ENCODE results near the gene DDX19B.
"Not testable (repeated sequence)": the region's sequence is repeated elsewhere in the genome, so short reads cannot be mapped to it uniquely, and the experiment has no call there.

Gene DDX19B

DNA sequence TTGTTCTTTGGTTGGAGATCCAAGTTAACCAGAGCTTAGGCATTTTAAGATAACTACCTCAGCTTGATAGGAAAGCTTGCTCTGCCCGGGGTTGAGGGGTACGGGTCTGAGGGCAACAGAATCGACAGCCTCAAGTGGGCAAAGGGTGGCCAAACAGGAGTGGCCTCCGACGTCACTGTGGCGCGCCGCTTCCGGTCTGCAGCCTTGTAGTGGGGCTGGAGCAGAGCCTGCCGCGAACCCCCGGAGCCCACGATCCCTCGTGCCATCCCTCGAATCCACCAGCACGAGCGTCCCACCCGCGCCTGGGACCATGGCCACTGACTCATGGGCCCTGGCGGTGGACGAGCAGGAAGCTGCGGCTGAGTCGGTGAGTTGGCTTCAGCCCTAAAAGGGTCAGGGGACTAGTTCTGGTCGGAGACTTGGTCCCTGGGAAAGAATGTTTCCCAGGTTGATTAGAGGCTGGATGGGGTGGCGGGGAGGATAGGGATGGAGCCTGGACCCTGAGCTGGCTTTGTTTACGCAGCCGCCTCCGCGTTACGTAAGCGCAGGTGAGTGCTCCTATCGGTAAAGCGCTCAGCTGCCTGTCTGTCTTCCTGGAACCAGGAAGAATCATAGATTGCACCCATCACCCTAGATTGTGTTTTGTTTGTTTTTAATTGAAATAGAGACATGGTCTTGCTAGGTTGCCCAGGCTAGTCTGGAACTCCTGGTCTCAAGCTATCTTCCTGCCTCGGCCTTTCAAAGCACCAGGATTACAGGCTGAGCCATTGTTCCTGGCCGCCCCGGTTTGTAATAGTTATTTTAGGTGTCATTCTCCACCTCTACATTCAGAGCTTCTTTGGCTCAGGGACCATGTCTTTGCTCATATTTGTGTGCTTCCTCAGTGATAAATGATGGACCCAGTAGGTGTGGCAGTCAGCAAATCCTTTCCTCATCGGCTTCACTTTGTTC is at the start of gene DDX19B:
Gene DDX19B (plus strand): TSS at position 199 of the 951 bp plus-strand sequence. CDS start 112 bp downstream, at position 311.
- DNase-seq, result peak; percentile 27

DNA sequence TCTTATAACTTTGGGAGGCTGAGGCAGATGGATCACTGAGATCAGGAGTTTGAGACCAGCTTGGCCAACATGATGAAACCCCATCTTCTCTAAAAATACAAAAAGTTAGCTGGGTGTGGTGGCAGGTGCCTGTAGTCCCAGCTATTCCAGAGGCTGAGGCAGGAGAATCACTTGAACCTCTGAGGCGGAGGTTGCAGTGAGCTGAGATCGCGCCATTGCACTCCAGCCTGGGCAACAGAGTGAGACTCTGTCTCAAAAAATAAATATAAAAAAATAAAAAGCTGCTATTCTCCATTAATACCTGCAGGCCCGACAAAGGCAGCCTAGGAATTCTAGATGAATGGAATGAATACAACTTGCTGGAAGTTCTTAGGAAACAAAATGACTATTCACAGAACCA is 49.3 kb upstream of the DDX19B start:
- DNase-seq, result not testable (repeated sequence)

DNA sequence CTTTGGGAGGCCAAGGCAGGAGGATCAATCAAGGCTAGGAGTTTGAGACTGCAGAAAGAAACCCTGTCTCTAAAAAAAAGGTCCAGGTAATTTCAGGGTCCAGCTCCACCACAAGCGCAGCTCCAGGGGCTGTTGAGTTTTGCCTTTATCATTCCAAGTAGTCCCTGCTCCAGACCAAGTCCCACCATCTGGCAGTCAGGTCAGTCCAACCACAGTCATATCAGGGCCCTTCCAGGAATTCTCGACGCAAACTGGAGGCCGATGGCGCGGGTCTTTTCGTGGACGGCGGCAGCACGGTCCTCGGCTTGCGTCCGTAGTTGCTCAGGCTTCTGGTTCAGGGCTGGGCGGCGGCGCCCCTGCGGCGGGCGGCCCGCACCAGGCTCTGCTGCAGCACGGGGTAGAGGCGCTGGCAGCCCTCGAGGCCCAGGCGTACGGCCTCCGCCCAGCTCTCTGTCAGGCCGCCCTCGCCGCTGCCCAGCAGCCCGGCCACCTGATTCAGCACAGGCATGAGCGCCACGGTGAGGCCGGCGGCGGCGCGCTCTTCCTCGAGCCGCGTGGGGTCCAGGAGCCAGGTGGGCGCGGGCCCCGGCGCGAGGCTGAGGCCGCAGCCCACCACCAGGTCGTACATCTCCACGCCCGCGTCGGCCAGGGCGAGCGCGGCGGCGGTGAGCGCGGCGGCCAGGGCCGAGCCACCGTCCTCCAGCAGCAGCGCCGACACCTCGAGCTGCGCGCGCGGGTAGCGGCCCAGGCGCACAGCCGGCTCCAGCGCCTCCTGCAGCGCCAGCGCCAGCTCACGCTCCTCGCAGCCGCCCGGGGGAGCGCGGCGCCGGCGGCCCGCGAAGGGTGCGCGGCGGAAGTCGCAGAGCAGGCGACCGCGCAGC is 48.0 kb upstream of the DDX19B start:
- DNase-seq, result no peak

DNA sequence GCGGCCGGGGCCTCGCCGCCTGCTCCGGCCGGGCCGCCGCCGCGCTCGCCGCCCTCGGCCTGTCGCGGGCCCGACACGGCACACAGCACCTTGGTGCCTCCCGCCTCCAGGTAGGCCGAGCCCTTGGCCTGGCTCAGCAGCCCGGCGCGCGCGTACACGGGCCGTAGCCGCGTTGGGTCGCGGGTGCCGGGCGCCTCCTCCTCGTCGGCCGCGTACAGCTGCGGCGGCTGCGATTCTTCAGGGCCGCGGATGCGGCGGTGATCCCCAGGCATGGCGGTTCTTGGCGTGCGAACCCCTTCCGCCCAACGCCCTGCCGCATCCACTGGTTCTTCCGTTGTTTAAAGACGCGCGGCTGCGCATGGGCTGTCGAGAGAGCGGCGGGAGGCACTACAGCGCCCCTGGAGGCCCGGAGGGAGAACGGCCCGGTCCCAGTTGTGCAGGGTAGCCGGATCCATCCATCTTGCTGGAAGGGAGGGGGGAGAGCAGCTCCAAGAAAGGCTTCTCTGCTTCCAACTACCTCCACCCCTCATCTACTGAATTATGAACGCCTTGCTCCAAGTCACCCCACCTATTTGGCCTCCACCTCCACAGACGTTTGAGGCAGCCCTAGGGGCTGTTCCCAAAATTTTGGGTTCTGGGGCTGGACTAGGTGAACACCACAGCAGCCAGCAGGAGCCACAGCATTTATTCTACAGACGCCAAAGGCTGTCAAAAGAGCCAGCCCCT is 47.2 kb upstream of the DDX19B start, which contains the start of gene EXOSC6:
Gene EXOSC6 (minus strand): TSS at position 312 of the 726 bp plus-strand sequence. CDS start 40 bp downstream, at position 272.
- peak; percentile 87 for DNase-seq

DNA sequence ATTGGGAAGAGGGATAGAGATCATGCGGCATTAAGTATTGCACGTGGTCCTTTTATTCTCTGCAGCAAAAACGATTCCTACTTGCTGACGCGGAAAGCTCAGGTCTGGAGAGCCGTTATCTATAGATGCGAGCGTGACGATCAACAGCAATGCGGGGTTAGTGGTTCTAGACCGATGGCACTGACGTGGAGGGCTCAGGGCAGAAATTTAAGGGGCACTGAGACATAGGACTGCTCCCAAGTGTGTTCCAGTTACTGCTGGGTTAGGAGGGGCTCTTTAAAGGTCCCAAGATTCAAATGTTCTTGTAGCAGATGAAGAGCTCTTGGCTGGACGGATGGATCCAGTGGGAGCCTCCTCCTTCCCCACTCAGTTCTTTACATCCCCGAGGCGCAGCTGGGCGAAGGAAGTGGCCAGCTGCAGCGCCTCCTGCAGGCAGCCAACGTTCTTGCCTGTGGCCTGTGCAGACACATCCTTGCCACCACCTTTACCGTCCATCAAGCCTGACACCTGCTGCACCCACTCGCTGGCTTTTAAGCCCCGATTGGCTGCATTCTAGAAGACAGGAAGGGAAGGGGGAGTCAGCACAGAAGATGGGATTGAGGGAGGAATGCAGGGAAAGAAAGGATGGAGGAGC is 46.5 kb upstream of the DDX19B start:
- no peak for DNase-seq

DNA sequence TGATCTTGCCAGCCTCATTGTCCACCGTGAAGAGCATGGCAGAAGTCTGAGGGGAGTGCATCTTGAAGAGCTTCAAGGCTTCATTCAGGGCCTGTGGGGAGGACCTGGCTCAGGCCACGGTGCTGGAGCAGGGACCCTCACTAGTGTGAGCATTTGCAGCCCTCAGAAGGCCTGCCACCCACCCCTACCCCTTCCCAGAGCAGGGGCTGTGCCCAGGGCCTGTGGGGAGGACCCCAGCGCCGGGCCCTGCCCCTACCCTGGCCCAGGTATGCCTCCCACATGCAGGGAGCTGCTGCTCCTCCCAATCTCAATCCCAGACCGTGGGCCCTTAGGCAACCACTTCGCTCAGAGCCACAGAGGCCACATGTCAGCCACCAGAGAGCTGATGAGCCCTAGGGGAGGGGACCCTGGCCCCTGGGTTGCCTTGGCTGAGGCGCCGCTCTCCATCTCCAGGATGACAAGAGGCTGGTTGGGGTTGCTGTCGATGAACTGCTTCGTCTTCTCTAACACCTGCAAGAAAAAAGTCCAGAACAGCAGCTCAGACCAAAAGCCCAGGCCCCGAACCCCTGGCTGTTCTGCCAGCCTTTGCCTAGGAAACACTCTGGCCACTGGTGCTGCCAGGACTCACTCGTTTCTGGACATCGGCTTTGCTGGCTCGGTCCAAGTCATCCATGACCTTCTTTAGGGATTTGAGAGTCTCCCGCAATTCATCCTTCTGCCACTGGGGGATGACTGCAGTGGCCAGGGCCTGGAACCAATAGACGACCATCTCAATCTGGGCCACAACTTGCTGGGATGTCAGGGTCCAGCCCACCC is 45.5 kb upstream of the DDX19B start:
- no peak for DNase-seq

DNA sequence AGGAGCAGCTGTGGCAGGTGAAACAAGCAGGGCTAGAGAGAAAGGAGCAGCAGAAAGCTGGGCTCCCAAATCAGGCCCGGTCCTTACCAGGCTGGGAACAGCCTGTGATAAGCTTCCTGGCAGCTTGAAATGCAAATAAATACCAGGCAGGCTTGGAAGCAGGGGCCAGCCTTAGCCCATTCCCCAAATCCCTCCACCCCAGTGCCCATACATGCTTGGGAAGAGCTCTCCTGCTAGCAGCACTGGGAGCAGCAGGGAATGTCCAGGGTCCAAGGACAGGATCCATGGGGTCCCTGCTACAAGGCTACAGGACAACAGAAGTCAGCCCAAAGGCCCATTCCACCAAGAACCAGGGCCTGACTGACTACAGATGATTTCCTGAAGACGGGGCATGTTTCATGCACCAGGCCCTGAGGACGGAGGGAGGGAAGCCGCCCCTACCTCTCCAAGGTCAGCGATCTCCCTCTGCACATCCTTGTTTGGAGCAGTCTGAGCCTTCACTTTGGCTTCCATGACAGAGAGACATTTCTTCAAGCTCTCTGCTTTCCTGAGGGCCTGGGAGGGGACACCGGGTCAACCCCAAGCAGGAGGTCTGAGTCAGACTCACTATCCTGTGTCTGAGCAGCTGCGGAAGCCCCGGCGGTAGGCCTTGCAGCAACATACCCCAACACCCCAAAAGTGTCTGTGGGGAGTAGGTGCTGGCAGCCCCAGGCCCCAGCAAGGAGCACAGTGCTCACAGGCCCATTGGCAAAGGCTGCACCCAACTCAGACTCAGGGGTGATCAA is 44.6 kb upstream of the DDX19B start:
- no peak for DNase-seq

DNA sequence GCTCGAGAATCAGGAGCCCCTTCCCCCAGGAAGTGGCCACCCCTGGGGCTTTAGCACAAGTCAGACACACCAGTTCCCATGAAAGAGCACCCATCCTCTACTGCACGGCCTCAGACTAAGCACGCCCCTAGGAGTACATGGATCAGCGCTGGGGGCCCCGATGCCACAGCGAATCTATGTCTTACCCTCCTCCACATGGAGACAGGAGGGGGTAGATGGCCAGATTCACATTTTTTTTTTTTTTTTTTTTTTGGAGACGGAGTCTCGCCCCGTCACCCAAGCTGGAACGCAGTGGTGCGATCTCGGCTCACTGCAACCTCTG is 44.1 kb upstream of the DDX19B start:
- DNase-seq, result no peak

DNA sequence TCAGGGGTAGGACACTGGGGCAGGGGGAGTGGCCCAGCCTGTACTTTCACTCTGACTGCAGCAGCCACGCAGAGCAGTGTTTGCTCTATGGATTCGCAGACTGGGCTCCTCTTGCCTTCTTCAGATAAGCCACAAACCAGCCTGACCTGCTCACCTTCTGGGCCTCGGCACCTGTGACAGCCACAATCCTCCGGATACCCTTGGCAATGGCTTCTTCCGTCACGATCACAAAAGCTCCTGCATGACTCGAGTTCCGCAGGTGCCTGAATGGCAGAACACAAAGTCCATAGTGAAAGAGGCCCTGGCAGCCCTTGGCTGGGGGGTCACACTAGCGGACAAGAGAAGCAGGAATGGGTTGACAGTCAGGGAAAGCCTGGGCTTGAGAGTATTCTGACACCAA is 43.4 kb upstream of the DDX19B start:
- DNase-seq, result no peak

DNA sequence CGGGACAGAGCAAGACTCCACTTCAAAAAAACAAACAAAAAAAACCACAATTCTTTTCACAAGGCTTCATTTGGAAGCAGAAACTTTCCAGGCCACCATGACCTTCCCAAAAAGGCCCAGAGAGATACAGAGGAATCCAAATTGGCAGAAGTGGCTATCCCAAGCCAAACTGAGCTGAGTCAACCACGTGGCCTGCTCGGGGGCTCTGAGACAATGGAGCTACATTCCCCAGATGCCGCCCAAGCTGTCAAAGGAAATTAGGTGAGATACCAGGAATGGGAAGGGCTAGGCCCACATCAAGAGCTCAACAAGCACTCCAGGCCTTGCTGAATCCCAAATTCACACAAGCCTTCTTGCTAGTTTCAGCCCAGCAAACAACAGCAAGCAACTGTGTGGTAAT is 41.6 kb upstream of the DDX19B start:
- no peak for DNase-seq

DNA sequence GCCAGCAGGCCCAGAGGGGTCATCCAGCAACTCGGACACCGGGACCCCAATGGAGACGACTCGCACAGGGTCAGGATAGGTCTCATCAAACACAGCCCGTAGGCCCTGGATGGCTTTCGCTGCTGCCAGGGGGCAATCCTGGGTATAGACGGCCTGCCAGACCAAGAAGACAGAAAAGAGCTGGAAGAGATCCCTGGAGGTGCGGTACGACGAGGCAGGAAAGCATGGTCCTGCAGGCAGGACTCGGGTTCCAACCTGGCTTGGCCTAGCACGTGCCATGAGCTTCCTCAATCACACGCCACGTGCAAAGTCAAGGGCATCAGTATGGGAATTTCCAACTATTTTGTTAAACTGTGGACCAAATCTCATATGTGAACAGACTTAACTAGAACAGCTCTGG is 40.9 kb upstream of the DDX19B start:
- no peak for DNase-seq

DNA sequence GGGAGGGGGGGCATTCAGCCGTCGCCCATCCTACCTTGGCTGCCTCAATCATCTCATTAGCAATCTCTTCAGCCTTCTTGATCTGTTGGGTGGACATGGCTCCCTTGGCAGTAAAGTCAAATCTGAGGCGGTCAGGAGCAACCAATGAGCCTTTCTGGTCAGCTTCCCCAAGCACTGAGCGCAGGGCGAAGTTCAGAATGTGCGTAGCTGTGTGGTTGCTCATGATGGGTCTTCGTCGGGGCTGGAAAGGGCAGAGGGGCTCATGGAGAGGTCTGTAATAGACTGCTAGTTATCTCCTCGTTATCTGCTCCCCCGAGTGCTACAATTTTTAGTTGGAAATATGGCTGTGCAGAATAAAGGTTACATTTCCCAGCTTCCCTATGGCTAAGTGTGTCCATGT is 40.0 kb upstream of the DDX19B start:
- no peak for DNase-seq

DNA sequence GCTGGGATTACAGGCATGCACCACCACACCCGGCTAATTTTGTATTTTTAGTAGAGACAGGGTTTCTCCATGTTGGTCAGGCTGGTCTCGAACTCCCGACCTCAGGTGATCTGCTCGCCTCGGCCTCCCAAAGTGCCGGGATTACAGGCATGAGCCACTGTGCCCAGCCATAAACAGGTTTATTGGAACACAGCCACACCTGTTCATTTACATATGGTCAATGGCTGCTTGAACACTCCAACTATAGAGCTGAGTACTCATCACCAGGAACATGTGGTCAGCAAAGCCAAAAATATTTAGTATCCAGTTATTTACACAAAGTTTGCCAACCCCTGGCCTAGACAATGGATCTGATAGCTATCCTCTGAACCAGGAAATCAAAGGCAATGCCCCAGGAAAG is 39.1 kb upstream of the DDX19B start:
- DNase-seq, result not testable (repeated sequence)

DNA sequence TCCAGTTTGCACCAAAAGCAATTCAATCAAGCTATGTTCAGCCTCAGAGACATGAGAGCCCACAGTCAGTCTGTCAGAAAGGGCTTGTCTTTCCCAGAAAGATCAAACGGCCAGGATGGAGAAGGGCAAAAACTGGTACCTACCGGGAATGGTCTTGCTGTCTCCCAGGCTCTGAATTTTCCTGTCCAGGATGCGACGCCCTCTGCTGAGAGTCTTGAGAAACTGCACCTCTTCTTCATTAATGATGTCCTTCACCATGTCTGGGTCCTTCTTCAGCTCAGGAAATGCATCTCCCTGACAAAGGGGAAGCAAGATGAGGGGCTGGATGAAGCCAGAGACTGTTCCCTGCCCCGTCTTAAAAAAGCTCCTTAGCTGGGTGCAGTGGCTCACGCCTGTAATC is 31.5 kb upstream of the DDX19B start:
- no peak for DNase-seq

DNA sequence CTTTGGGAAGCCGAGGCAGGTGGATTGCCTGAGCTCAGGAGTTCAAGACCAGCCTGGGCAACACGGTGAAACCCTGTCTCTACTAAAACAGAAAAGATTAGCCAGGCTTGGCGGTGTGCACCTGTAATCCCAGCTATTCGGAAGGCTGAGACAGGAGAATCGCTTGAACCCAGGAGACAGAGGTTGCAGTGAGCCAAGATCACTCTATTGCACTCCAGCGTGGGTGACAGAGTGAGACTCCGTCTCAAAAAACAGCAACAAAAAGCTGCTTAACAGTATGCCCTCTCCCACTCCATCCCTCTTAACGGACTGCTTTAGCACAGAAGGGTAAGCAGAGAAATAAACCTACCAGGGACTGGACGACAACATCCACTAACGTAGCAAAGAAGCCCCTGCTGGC is 31.1 kb upstream of the DDX19B start:
- not testable (repeated sequence) for DNase-seq

DNA sequence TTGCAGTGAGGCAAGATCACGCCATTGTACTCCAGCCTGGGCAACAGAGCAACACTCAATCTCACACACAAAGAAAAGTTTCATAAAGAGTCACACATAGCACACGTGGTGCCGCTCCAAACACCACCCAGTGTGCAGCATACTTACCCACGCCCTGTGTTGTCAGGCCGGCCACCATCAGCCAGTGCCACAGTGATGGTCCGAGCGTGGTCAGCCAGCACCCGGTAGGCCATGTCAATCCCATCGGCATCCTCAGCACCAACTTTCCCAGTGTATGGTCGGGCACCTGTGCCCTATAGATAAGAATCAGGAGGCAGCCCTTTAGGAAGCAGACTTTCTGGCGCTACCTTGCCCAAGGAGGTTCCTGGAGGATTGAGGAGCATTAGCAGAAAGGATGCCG is 29.5 kb upstream of the DDX19B start:
- no peak for DNase-seq

DNA sequence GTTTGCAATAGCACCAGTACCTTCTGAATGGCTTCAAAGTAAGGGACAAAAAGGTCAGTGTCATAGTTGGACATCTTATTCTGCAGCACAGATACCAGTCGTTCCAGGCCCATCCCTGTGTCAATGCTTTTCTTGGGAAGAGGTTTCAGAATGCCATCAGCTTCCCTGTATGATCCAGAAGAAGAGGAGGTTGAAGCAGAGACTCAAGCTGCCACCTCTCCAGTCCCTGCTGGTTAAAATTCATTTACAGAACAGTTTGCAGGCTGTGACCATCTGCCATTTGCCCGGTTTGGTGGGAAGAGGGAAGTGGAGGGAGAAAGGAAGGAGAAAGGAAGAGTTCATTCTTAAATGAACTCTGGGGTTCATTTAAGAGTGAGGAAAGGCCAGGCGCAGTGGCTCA is 28.8 kb upstream of the DDX19B start:
- no peak for DNase-seq

DNA sequence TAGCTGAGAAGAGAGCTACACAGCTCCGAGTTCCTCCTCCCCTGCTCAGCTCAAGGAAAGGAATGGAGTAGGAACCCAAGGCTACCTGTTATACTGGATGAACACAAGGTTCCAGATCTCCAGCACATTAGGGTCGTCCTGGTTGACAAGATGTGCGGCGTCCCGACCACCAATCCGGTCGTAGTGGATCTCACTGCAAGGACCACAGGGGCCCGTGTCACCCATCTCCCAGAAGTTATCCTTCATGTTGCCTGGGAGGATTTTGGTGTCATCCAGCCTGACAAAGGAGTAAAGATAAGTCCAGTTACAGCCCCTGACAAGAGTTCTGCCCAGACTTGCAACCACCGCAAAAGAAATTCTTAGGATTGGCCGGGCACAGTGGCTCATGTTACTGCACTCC is 27.3 kb upstream of the DDX19B start:
- no peak for DNase-seq

DNA sequence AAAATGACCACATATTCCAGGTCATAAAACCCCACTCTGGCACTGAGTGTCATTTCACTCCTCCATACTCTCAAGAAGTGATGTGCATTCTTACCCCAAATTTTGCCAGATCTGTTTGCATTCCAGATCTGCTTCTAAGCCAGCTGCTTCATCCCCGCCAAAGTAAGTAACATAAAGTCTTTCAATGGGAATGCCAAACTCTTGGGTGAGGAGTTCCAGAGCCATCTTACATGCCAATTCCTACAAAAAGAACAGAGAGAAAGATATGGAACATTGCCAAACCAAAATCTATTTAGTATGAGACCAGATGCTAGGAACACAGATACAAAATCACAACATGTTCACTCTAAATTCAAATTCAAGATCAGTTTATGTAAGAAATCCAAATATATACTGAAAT is 22.6 kb upstream of the DDX19B start:
- DNase-seq, result no peak

DNA sequence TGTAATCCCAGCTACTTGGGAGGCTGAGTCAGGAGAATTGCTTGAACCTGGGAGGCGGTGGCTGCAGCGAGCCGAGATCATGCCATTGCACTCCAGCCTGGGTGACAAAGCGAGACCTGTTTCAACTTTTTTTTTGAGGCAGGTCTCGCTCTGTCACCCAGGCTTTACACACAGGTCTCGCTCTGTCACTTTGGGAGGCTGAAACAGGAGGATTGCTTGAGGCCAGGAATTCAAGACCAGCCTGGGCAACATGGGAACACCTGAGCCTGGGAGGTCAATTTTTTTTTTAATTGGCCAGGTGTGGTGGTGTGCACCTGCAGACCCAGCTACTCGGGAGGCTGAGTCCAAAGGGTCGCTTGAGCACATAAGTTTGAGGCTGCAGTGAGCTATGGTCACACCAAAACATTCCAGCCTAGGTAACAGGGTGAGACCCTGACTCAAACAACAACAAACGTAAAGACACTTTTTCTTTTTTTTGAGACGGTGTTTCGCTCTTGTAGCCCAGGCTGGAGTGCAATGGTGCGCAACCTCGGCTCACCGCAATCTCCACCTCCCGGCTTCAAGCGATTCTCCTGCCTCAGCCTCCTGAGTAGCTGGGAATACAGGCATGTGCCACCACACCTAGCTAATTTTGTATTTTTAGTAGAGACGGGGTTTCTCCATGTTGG is 11.5 kb upstream of the DDX19B start:
- not testable (repeated sequence) for DNase-seq
